ENCODE measurements around the gene ZNF106.

The ZNF106 gene

GRCh38 chr15:42392309-42393024 is 98.5 kb downstream of the ZNF106 start:
- TF ChIP-seq POLR2AphosphoS5 (IDR thresholded peaks at IDR 0.05; ENCODE audit: low read depth, low read length) (no peak), SIN3A (IDR thresholded peaks at IDR 0.05; ENCODE audit: borderline replicate concordance, insufficient read depth, low read length) (no peak), FOXP2 (optimal IDR thresholded peaks at IDR 0.05; ENCODE audit: borderline replicate concordance, extremely low read depth, extremely low read length, insufficient read depth) (no peak), TAF1 (IDR thresholded peaks at IDR 0.05; ENCODE audit: borderline replicate concordance, insufficient read depth, low read length) (no peak)
- TF ChIP-seq, protein P1, sequence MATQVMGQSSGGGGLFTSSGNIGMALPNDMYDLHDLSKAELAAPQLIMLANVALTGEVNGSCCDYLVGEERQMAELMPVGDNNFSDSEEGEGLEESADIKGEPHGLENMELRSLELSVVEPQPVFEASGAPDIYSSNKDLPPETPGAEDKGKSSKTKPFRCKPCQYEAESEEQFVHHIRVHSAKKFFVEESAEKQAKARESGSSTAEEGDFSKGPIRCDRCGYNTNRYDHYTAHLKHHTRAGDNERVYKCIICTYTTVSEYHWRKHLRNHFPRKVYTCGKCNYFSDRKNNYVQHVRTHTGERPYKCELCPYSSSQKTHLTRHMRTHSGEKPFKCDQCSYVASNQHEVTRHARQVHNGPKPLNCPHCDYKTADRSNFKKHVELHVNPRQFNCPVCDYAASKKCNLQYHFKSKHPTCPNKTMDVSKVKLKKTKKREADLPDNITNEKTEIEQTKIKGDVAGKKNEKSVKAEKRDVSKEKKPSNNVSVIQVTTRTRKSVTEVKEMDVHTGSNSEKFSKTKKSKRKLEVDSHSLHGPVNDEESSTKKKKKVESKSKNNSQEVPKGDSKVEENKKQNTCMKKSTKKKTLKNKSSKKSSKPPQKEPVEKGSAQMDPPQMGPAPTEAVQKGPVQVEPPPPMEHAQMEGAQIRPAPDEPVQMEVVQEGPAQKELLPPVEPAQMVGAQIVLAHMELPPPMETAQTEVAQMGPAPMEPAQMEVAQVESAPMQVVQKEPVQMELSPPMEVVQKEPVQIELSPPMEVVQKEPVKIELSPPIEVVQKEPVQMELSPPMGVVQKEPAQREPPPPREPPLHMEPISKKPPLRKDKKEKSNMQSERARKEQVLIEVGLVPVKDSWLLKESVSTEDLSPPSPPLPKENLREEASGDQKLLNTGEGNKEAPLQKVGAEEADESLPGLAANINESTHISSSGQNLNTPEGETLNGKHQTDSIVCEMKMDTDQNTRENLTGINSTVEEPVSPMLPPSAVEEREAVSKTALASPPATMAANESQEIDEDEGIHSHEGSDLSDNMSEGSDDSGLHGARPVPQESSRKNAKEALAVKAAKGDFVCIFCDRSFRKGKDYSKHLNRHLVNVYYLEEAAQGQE (IDR thresholded peaks at IDR 0.05; ENCODE audit: insufficient read depth in 1 of 2, low read depth in 2 of 2, low read length in 2 of 2) = no peak

DNA sequence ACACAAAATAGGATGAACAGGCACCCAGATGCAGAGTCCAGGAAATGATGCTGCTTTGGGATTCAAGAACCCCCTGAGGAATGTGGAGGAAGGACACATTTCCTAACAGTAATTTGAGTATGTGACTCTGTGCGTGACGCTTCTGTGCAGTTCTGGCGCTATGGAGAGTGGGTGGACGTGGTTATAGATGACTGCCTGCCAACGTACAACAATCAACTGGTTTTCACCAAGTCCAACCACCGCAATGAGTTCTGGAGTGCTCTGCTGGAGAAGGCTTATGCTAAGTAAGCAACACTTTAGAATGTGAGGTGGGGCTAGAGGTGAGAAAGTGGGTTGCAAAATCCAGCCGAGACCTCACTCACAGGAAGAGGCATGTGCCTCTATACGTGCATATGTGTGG is 103.3 kb downstream of the ZNF106 start:
- TF ChIP-seq, protein P1 (IDR thresholded peaks at IDR 0.05; ENCODE audit: insufficient read depth in 1 of 2, low read depth in 2 of 2, low read length in 2 of 2) = no peak
- TF ChIP-seq TAF1 (IDR thresholded peaks at IDR 0.05; ENCODE audit: borderline replicate concordance, insufficient read depth, low read length) (no peak), FOXP2 (optimal IDR thresholded peaks at IDR 0.05; ENCODE audit: borderline replicate concordance, extremely low read depth, extremely low read length, insufficient read depth) (no peak), SIN3A (IDR thresholded peaks at IDR 0.05; ENCODE audit: borderline replicate concordance, insufficient read depth, low read length) (no peak), POLR2AphosphoS5 (IDR thresholded peaks at IDR 0.05; ENCODE audit: low read depth, low read length) (no peak)

DNA sequence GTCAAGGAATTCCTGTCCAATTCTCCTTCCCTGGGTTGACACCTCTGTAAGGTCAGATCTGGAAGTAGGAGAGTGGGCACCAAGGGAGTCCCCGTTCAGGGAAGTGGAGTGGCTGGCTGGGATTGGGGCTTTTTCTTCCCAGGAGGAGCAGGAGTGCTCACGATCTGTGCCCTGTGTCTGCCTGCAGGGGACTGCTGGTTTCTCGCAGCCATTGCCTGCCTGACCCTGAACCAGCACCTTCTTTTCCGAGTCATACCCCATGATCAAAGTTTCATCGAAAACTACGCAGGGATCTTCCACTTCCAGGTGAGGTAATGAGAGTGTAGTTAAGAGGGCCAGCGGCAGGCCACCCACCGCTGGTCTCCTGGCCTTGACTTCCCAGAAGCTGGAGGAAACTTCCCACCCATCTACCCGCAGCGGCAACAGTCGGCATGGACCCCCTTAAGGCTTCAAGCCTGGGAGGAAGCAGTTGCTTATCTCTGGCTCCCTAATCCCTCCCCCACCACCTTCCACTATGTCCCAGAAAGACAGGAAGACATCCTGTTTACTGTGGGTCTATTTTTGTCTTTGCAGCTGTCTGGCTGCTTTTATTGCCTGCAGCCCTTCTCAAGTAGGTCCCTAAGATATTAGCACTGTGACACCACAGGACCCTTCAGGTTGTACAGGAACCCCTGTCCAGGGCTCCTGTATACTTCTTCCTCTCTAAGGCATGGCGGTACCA is 104.8 kb downstream of the ZNF106 start:
- peak; percentile 66 for TF ChIP-seq FOXP2 (optimal IDR thresholded peaks at IDR 0.05; ENCODE audit: borderline replicate concordance, extremely low read depth, extremely low read length, insufficient read depth)
- TF ChIP-seq, protein P1 (IDR thresholded peaks at IDR 0.05; ENCODE audit: insufficient read depth in 1 of 2, low read depth in 2 of 2, low read length in 2 of 2) = no peak

GRCh38 chr15:42385206-42385979 is 105.5 kb downstream of the ZNF106 start:
- TF ChIP-seq FOXP2 (optimal IDR thresholded peaks at IDR 0.05; ENCODE audit: borderline replicate concordance, extremely low read depth, extremely low read length, insufficient read depth) (no peak), SIN3A (IDR thresholded peaks at IDR 0.05; ENCODE audit: borderline replicate concordance, insufficient read depth, low read length) (no peak), POLR2AphosphoS5 (IDR thresholded peaks at IDR 0.05; ENCODE audit: low read depth, low read length) (no peak), TAF1 (IDR thresholded peaks at IDR 0.05; ENCODE audit: borderline replicate concordance, insufficient read depth, low read length) (no peak)
- TF ChIP-seq, protein P1 (IDR thresholded peaks at IDR 0.05; ENCODE audit: insufficient read depth in 1 of 2, low read depth in 2 of 2, low read length in 2 of 2) = no peak
